Endothelial cell of umbilical vein (primary cell): ENCODE measurements around the gene ATRIP. TPM values are rescaled to one million over a fixed set of nuclear protein-coding genes. Genes with fewer than 3 reads are reported as not detected.

Experiments
- BruUV-seq: library from RNA; stranded (reverse); fragments of 400-500 nt; replicated peaks from 2 replicates; lab custom pipeline; 2021; lab: Mats Ljungman, UMichigan
- CTCF ChIA-PET: fragments of 300-600, 350-600 bp; sonication (Branson Sonifier 250); formaldehyde crosslinking; loops from one replicate; lab custom pipeline; 2021; ENCODE audit warnings: antibody characterized with exemption, inconsistent platforms; lab: Charles Lee
- POLR2A ChIA-PET: fragments of 300-600, 350-600 bp; sonication (Branson Sonifier 250); formaldehyde crosslinking; loops from one replicate; lab custom pipeline; 2021; ENCODE audit warnings: antibody characterized with exemption, inconsistent platforms; lab: Charles Lee
- DNase-seq: peaks from one replicate; pipeline ENCODE4 v3.0.0-alpha.2; 2011; ENCODE audit warnings: low read depth, low spot score
- FAIRE-seq: peaks from 2 replicates; lab custom pipeline; 2011; peaks lifted over from hg19 to GRCh38; lab: Jason Lieb, UNC
- H2AFZ ChIP-seq: 2 replicates; pipeline ENCODE4 v1.6.0; 2012; ENCODE audit warnings: low read depth, low read length, control low read depth, inconsistent platforms
- H3K27ac ChIP-seq: 2 replicates; pipeline ENCODE4 v1.5.1; 2011; ENCODE audit warnings: low read depth, mild to moderate bottlenecking, control low read depth, low read length, moderate library complexity; ENCODE audit not compliant: insufficient read depth
- H3K27me3 ChIP-seq, 2 experiments: 2 replicates each; pipeline versions ENCODE4 v1.6.0 to v1.6.1; 2011; ENCODE audit warnings: low read length in 2 of 2, mixed read lengths in 1 of 2; ENCODE audit not compliant: control insufficient read depth in 2 of 2, insufficient read depth in 2 of 2
- H3K36me3 ChIP-seq, 2 experiments: 2 replicates in 1 of 2; 3 replicates in 1 of 2; pipeline ENCODE4 v1.5.1; 2011; ENCODE audit warnings: low read length in 2 of 2, mild to moderate bottlenecking in 1 of 2, moderate library complexity in 1 of 2; ENCODE audit not compliant: control insufficient read depth in 2 of 2, insufficient read depth in 2 of 2; ENCODE audit errors: extremely low read depth in 1 of 2
- H3K4me1 ChIP-seq: 3 replicates; pipeline ENCODE4 v1.5.1; 2011; ENCODE audit warnings: mild to moderate bottlenecking, low read length; ENCODE audit not compliant: control insufficient read depth, insufficient read depth; ENCODE audit errors: extremely low read depth
- H3K4me2 ChIP-seq: 2 replicates; pipeline ENCODE4 v1.6.1; 2011; ENCODE audit warnings: low read length, control low read depth, mixed read lengths; ENCODE audit not compliant: insufficient read depth
- H3K4me3 ChIP-seq, 3 experiments: fragments of 200-600 bp in 1 of 3; sonication (generic), shearing (Covaris generic) in 1 of 3; replicated peaks in 1 of 3; 2 replicates each; pipeline ENCODE4 v1.5.1; 2011 to 2016; ENCODE audit warnings: control low read depth in 3 of 3, low read length in 3 of 3, mild to moderate bottlenecking in 2 of 3, inconsistent platforms in 1 of 3, low read depth in 1 of 3, moderate library complexity in 1 of 3; ENCODE audit not compliant: insufficient read depth in 1 of 3
- H3K79me2 ChIP-seq: 2 replicates; pipeline ENCODE4 v1.6.0; 2012; ENCODE audit warnings: low read length, inconsistent platforms; ENCODE audit not compliant: control insufficient read depth, insufficient read depth
- H3K9ac ChIP-seq: replicated peaks from 2 replicates; pipeline ENCODE3; 2011; ENCODE audit warnings: low read length, control low read depth; ENCODE audit not compliant: insufficient read depth; ENCODE audit errors: extremely low read depth
- H3K9me1 ChIP-seq: replicated peaks from 3 replicates; pipeline ENCODE4 v1.6.0; 2011; ENCODE audit warnings: mild to moderate bottlenecking, low read length; ENCODE audit not compliant: control insufficient read depth, insufficient read depth; ENCODE audit errors: extremely low read depth
- H3K9me3 ChIP-seq: replicated peaks from 2 replicates; pipeline ENCODE4 v1.5.1; 2012; ENCODE audit warnings: low read length, inconsistent platforms; ENCODE audit not compliant: control insufficient read depth, insufficient read depth
- H4K20me1 ChIP-seq: replicated peaks from 2 replicates; pipeline ENCODE3; 2011; ENCODE audit warnings: mild to moderate bottlenecking, low read length; ENCODE audit not compliant: control insufficient read depth, insufficient read depth; ENCODE audit errors: extremely low read depth
- CTCF ChIP-seq, 2 donors: IDR thresholded peaks; 1 replicate in 1 of 2; 2 replicates in 1 of 2; pipeline ENCODE4 v1.5.1; 2011; ENCODE audit warnings: low read length in 2 of 2, mild to moderate bottlenecking in 2 of 2, moderate library complexity in 2 of 2, control low read depth in 1 of 2, inconsistent platforms in 1 of 2, low read depth in 1 of 2; ENCODE audit not compliant: insufficient read depth in 1 of 2; ENCODE audit errors: extremely low read depth in 1 of 2
- EZH2 ChIP-seq: IDR thresholded peaks from 2 replicates; pipeline ENCODE4 v1.6.1; 2012; ENCODE audit warnings: borderline replicate concordance, low read depth, mild to moderate bottlenecking, moderate library complexity, low read length, inconsistent platforms; ENCODE audit not compliant: severe bottlenecking
- FOS ChIP-seq: IDR thresholded peaks from 2 replicates; pipeline ENCODE4 v1.6.1; 2011; ENCODE audit warnings: mild to moderate bottlenecking, low read length, moderate library complexity, borderline replicate concordance; ENCODE audit not compliant: insufficient read depth
- GATA2 ChIP-seq: IDR thresholded peaks from 2 replicates; pipeline ENCODE4 v1.7.0; 2011; ENCODE audit warnings: low read depth, mild to moderate bottlenecking, moderate library complexity, mixed read lengths, low read length; ENCODE audit not compliant: insufficient read length, insufficient read depth
- JUN ChIP-seq: IDR thresholded peaks from 2 replicates; pipeline ENCODE4 v1.6.1; 2011; ENCODE audit warnings: borderline replicate concordance, low read depth; ENCODE audit not compliant: insufficient read length, insufficient read depth
- MYC ChIP-seq: IDR thresholded peaks from one replicate; pipeline ENCODE4 v1.6.1; 2011; ENCODE audit warnings: mild to moderate bottlenecking, low read depth, low read length
- POLR2A ChIP-seq: IDR thresholded peaks from 2 replicates; pipeline ENCODE4 v1.6.1; 2012; ENCODE audit warnings: low read depth, mild to moderate bottlenecking, control low read depth, low read length
- POLR2AphosphoS5 ChIP-seq: IDR thresholded peaks from 2 replicates; pipeline ENCODE4 v1.6.1; 2012; ENCODE audit warnings: low read depth, mild to moderate bottlenecking, control low read depth, low read length, moderate library complexity; ENCODE audit not compliant: insufficient read depth
- dilution Hi-C: fragments of 300-500 bp; cut with MboI; formaldehyde crosslinking; loops from one replicate; pipeline ENCODE4 v1.15.0; 2019; ENCODE audit warnings: low sequenced_read_pairs; ENCODE audit not compliant: extremely low pct_ligation_motif_present
- intact Hi-C: fragments of 100-400 bp; cut with micrococcal nuclease; formaldehyde crosslinking; loops from one replicate; pipeline ENCODE4 v1.10.0; 2022
- polyA plus RNA-seq, 4 experiments: library from polyadenylated mRNA; depleted of rRNA in 3 of 4; stranded (reverse) in 3 of 4; unstranded in 1 of 4; fragments of >200 nt; gene quantifications; 2 replicates each; pipeline versions ENCODE4 v1.2.1 to v1.2.3, GENCODE V29; 2011 to 2012; ENCODE audit warnings: missing spikeins in 1 of 4
- total RNA-seq: library from RNA; stranded (reverse); gene quantifications from 2 replicates; pipeline ENCODE4 v1.2.3, GENCODE V29; 2021
- TF ChIP-seq, protein P1 (sequence below): IDR thresholded peaks from 2 replicates; pipeline ENCODE4 v1.6.1; 2011; ENCODE audit not compliant: insufficient read depth, insufficient read length

ATRIP gene
- total and polyA plus RNA-seq, 2 donors (not counting 3 experiments of a cell fraction or from before 2014, with no cell fraction given) = 10.6 to 14.7 TPM

- Histone ChIP-seq H2AFZ (no peak overlapping the region), H3K27me3 (no peaks in the 10 kb centered on the region), H3K4me3 (no peak overlapping the region), H3K9ac (peak overlapping the region; percentile 43), H3K4me2 (no peak overlapping the region), H3K36me3 (peaks cover 2 to 43% of the 10 kb centered on the region in 2 experiments), H3K9me1 (no peaks in the 10 kb centered on the region), H4K20me1 (no peaks in the 10 kb centered on the region), H3K79me2 (peaks cover 31% of the 10 kb centered on the region), H3K9me3 (no peaks in the 10 kb centered on the region), H3K27ac (peak overlapping the region; percentile 98), H3K4me1 (peaks cover 24% of the 10 kb centered on the region)
- POLR2A ChIA-PET = no interaction called here
- FAIRE-seq = no peak
- TF ChIP-seq, protein P1, sequence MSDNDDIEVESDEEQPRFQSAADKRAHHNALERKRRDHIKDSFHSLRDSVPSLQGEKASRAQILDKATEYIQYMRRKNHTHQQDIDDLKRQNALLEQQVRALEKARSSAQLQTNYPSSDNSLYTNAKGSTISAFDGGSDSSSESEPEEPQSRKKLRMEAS = no peak
- TF ChIP-seq FOS = no peak
- TF ChIP-seq POLR2AphosphoS5 = no peak
- no peak for TF ChIP-seq POLR2A
- TF ChIP-seq EZH2 = no peak
- no peak for TF ChIP-seq JUN
- no peak for DNase-seq
- dilution Hi-C loops = no loop called here
- CTCF ChIA-PET = interaction anchor here (1.0 to 6.2 kb wide), 8 partner anchors 9 to 93 kb away, joined by 3 to 63 read pairs (median 5); partner anchors contain the start of genes PFKFB4 and SHISA5
- BruUV-seq = no TSS peak
- intact Hi-C loops = loop anchor here (1.0 to 2.0 kb wide), 10 partner anchors 9 to 222 kb away; partner anchors contain the start of genes ATRIP, CCDC51, SLC26A6 and TMA7
These were observed 18.2 kb downstream of the ATRIP start for GRCh38 chr3:48464713-48465221.

DNA sequence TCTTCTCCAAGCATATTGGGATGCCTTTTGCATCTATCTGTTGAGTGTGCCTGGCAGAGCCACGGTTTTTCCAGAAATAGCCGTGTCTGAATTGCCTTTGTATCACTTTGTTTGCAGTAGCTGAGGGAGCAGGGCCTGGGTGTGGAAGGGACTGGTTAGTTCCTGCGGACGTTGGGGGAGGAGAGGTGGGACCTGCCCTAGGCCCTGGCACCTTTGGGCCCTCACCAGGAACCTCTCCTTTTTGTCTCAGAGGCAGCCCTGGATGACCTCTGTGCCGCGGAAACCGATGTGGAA is 18.6 kb downstream of the ATRIP start:
- Histone ChIP-seq H3K9me3 (no peaks in the 10 kb centered on the region), H3K36me3 (peaks cover 0 to 42% of the 10 kb centered on the region in 2 experiments), H3K27ac (peak overlapping the region; percentile 98), H3K27me3 (no peaks in the 10 kb centered on the region), H4K20me1 (no peaks in the 10 kb centered on the region), H3K4me1 (peaks cover 24% of the 10 kb centered on the region), H3K4me2 (no peak overlapping the region), H3K4me3 (no peak overlapping the region), H3K79me2 (peaks cover 35% of the 10 kb centered on the region), H3K9ac (peak overlapping the region; percentile 43), H2AFZ (no peak overlapping the region), H3K9me1 (no peaks in the 10 kb centered on the region)
- no TSS peak for BruUV-seq
- CTCF ChIA-PET = interaction anchor here (0.8 to 6.2 kb wide), 8 partner anchors 8 to 92 kb away, joined by 3 to 63 read pairs (median 5); partner anchors contain the start of genes PFKFB4 and SHISA5
- FAIRE-seq = no peak
- intact Hi-C loops = loop anchor here (1.0 to 2.0 kb wide), 10 partner anchors 8 to 221 kb away; partner anchors contain the start of genes ATRIP, CCDC51, SLC26A6 and TMA7
- dilution Hi-C loops = no loop called here
- POLR2A ChIA-PET = no interaction called here
- DNase-seq = no peak
- TF ChIP-seq POLR2A = no peak
- no peak for TF ChIP-seq FOS
- TF ChIP-seq CTCF (IDR thresholded peaks at IDR 0.05; ENCODE audit: extremely low read depth in 1 of 2, insufficient read depth in 1 of 2, low read depth in 1 of 2, low read length in 2 of 2) = no peak
- TF ChIP-seq, protein P1 = no peak
- TF ChIP-seq POLR2AphosphoS5 = no peak
- TF ChIP-seq JUN = no peak
- TF ChIP-seq EZH2 = no peak
- no peak for TF ChIP-seq MYC
- no peak for TF ChIP-seq GATA2
